ENCODE results near the gene TBX10. TPM values are rescaled to one million over a fixed set of nuclear protein-coding genes. Genes with fewer than 3 reads are reported as not detected.
"Not testable (repeated sequence)": the region's sequence is repeated elsewhere in the genome, so short reads cannot be mapped to it uniquely, and the experiment has no call there.

TBX10 gene
- total RNA-seq, 2 experiments from 2014 or later = not detected

DNA sequence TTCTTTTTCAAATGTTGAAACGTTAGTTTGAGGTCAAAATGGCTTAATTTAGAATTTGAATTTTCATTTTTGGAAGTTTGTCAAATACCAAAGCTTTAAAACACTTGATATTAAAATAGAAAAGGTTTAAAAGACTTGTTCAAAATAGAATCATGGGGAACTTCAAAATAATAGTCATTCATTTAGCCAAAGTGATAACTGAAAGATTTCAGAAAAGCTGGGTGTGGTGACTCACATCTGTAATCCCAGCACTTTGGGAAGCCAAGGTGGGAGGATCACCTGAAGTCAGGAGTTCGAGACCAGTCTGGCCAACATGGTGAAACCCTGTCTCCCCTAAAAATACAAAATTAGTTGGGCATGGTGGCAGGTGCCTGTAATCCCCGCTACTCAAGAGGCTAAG, 45.1 kb downstream of the TBX10 start:
- H3K27ac Mint-ChIP-seq = no peak overlapping the region
- peaks cover 13% of the 10 kb centered on the region for H3K27me3 Mint-ChIP-seq
- POLR2A ChIA-PET = no interaction called here
- no peak for DNase-seq
- peaks cover 5% of the 10 kb centered on the region for H3K4me1 Mint-ChIP-seq
- H3K4me3 Mint-ChIP-seq = no peak overlapping the region
- no peak for ATAC-seq (ENCODE audit: low read depth)
- no peaks in the 10 kb centered on the region for H3K9me3 Mint-ChIP-seq
- no peaks in the 10 kb centered on the region for H3K36me3 Mint-ChIP-seq

DNA sequence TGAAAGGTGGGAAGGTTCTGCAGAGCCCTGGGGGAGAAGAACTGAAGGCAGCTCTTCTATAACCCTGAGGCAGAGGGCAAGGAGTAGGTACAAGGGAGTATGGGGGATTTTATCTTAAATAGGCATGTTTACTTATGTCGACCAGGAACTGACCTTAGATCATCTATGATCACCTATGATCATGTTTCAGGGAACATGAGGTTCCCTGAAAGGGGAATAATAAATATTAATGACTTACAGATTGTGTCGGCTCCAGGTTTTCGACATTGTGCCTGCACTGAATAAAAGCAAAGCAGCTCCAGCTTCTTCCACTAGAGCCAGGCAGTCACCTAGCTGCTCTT, 46.0 kb downstream of the TBX10 start:
- H3K36me3 Mint-ChIP-seq = peaks cover 2% of the 10 kb centered on the region
- no peaks in the 10 kb centered on the region for H3K4me1 Mint-ChIP-seq
- no peak for ATAC-seq (ENCODE audit: low read depth)
- DNase-seq = no peak
- H3K27me3 Mint-ChIP-seq = peaks cover 10% of the 10 kb centered on the region
- H3K9me3 Mint-ChIP-seq = no peaks in the 10 kb centered on the region
- H3K4me3 Mint-ChIP-seq = no peak overlapping the region
- POLR2A ChIA-PET = no interaction called here
- H3K27ac Mint-ChIP-seq = no peak overlapping the region

DNA sequence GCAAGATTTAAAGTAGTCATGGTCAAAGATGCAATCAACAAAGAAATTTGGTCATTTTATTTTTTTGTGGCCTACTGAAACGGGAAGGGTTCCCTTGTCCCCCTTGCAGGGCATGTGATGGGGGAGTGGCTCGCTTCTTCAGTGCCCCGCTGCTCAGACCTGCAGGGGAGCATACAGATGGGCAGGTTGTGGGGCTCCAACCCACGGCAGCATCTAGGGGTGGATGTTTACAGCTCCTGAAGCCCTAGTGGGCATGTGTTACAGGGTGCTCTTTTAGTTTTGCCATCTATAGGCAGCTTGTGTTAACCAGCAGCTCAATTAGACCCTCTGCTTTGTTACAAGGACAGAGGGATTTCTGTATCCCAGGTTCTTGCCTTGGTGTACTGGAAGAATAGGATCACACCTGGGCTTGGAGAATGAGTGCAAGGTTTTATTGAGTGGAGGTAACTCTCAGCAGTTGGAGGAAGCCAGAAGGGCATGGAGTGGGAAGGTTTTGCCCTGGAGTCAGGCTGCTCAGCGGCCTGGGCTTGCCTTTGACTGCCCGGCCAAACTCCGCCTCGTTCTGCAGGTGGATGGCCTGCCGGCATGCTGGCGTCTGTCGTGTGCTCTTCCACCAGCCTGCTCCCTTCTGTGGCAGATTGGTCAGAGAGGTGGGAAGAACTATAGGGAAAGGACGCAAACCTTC, 46.5 kb downstream of the TBX10 start:
- H3K4me1 Mint-ChIP-seq = no peaks in the 10 kb centered on the region
- H3K36me3 Mint-ChIP-seq = peaks cover 3% of the 10 kb centered on the region

DNA sequence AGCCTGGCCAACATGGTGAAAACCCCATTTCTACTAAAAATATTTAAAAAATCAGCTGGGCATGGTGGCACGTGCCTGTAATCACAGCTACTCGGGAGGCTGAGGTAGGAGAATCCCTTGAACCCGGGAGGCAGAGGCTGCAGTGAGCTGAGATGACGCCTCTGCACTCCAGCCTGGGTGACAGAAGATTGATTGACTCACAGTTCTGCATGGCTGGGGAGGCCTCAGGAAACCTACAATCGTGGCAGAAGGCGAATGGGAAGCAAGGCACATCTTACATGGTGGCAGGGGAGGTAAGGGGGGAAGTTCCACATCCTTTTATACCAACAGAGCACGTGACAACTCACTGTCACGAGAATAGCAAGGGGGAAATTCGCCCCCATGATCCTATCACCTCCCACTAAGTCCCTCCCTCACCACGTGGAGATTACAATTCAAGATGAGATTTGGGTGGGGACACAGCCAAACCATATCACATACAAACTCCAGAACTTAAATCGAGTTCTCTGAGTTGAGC, 50.6 kb downstream of the TBX10 start:
- peaks cover 27% of the 10 kb centered on the region for H3K36me3 Mint-ChIP-seq
- H3K27me3 Mint-ChIP-seq; DNase-seq; ATAC-seq (ENCODE audit: low read depth); H3K9me3 Mint-ChIP-seq; H3K27ac Mint-ChIP-seq; POLR2A ChIA-PET; H3K4me3 Mint-ChIP-seq: not testable (repeated sequence)
- peaks cover 16% of the 10 kb centered on the region for H3K4me1 Mint-ChIP-seq

More for the DNA sequence above, 46.5 kb downstream of the TBX10 start:
- DNase-seq (no peak), ATAC-seq (ENCODE audit: low read depth) (no peak)
- Mint-ChIP-seq H3K9me3 (no peaks in the 10 kb centered on the region), H3K27ac (no peak overlapping the region), H3K27me3 (peaks cover 10% of the 10 kb centered on the region), H3K4me3 (no peak overlapping the region)
- POLR2A ChIA-PET = no interaction called here

DNA sequence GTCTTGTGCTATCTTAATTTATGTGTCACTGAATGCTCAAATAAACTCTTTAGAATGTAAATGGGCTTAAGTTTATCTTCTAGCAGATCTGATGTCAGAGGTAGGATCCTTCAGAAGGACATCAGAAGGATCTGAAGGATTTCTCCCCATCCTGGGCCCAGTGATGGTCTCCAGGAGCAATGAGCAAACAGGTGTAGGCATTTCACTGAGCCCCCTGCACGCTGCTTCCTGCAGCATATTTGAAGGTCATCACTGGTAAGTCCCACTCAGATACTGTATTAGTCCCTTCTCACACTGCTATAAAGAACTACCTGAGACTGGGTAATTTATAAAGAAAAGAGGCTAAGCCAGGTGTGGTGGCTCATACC, 51.4 kb downstream of the TBX10 start:
- Mint-ChIP-seq H3K36me3 (peaks cover 27% of the 10 kb centered on the region), H3K27me3 (peaks cover 2% of the 10 kb centered on the region), H3K4me1 (peaks cover 18% of the 10 kb centered on the region), H3K4me3 (no peak overlapping the region), H3K27ac (no peak overlapping the region), H3K9me3 (no peaks in the 10 kb centered on the region)
- POLR2A ChIA-PET = no interaction called here
- no peak for DNase-seq
- no peak for ATAC-seq (ENCODE audit: low read depth)

DNA sequence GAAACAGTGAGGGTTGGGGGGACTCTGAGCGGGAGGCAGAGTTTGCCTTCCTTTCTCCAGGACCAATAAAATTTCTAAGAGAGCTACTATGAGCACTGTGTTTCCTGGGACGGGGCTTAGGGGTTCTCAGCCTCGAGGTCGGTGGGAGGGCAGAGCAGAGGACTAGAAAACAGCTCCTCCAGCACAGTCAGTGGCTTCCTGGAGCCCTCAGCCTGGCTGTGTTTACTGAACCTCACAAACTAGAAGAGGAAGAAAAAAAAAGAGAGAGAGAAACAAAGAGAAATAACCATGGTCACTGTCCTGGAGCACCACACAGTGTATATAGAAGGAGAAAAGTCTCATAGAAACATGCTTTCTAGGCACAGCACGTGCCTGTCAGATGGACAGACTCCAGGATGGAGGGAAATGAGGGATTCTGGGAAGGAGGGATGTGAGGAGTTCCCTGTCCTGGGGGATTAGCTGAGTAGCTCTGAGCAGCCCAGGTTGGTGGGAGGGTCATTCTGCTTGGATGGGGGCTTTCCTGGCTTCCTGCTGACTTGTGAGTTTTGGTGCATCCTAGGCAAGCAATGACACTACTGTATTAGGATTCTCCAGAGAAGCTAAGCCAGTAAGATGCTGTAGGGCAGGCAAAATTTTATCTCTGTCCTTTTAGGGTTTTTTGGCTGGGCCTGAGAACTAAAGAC, 52.9 kb downstream of the TBX10 start:
- peaks cover 6% of the 10 kb centered on the region for H3K27me3 Mint-ChIP-seq
- peak overlapping the region; percentile 42 for H3K27ac Mint-ChIP-seq
- no peak for DNase-seq
- peaks cover 27% of the 10 kb centered on the region for H3K36me3 Mint-ChIP-seq
- H3K9me3 Mint-ChIP-seq = no peaks in the 10 kb centered on the region
- H3K4me3 Mint-ChIP-seq = no peak overlapping the region
- ATAC-seq (ENCODE audit: low read depth) = no peak
- POLR2A ChIA-PET = no interaction called here
- peaks cover 27% of the 10 kb centered on the region for H3K4me1 Mint-ChIP-seq

DNA sequence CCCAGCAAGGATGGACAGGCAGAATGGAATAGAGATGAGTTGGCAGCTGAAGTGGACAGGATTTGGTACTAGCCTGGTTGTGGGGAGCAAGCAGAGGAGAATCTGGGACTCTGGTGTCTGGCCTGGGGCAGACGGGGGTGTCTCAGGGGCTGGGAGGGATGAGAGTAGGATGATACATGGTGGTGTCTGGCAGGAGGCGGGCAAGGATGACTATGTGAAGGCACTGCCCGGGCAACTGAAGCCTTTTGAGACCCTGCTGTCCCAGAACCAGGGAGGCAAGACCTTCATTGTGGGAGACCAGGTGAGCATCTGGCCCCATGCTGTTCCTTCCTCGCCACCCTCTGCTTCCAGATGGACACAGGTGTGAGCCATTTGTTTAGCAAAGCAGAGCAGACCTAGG, 53.7 kb downstream of the TBX10 start:
- ATAC-seq (ENCODE audit: low read depth) (no peak), DNase-seq (no peak)
- POLR2A ChIA-PET = no interaction called here
- Mint-ChIP-seq H3K27ac (peak overlapping the region; percentile 10), H3K4me1 (peaks cover 27% of the 10 kb centered on the region), H3K27me3 (peaks cover 14% of the 10 kb centered on the region), H3K9me3 (no peaks in the 10 kb centered on the region), H3K36me3 (peaks cover 27% of the 10 kb centered on the region), H3K4me3 (no peak overlapping the region)

DNA sequence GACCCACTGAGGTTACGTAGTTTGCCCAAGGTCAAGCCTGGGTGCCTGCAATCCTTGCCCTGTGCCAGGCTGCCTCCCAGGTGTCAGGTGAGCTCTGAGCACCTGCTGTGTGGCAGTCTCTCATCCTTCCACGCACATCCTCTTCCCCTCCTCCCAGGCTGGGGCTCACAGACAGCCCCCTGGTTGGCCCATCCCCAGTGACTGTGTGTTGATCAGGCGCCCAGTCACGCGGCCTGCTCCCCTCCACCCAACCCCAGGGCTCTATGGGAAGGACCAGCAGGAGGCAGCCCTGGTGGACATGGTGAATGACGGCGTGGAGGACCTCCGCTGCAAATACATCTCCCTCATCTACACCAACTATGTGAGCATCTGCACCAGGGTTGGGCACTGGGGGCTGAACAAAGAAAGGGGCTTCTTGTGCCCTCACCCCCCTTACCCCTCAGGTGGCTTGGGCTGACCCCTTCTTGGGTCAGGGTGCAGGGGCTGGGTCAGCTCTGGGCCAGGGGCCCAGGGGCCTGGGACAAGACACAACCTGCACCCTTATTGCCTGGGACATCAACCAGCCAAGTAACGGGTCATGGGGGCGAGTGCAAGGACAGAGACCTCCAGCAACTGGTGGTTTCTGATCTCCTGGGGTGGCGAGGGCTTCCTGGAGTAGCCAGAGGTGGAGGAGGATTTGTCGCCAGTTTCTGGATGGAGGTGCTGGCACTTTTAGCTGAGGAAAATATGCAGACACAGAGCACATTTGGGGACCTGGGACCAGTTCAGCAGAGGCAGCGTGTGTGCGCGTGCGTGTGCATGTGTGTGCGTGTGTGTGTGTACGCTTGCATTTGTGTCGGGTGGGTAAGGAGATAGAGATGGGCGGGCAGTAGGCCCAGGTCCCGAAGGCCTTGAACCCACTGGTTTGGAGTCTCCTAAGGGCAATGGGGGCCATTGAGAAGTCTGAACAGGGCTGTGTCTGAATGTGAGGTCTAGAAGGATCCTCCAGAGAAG, 54.4 kb downstream of the TBX10 start:
- peak overlapping the region; percentile 69 for H3K4me3 Mint-ChIP-seq
- POLR2A ChIA-PET = no interaction called here
- ATAC-seq (ENCODE audit: low read depth) (no peak), DNase-seq (no peak)
- H3K27me3 Mint-ChIP-seq = peaks cover 21% of the 10 kb centered on the region
- H3K36me3 Mint-ChIP-seq = peaks cover 27% of the 10 kb centered on the region
- no peaks in the 10 kb centered on the region for H3K9me3 Mint-ChIP-seq
- peaks cover 30% of the 10 kb centered on the region for H3K4me1 Mint-ChIP-seq
- H3K27ac Mint-ChIP-seq = peak overlapping the region; percentile 72

DNA sequence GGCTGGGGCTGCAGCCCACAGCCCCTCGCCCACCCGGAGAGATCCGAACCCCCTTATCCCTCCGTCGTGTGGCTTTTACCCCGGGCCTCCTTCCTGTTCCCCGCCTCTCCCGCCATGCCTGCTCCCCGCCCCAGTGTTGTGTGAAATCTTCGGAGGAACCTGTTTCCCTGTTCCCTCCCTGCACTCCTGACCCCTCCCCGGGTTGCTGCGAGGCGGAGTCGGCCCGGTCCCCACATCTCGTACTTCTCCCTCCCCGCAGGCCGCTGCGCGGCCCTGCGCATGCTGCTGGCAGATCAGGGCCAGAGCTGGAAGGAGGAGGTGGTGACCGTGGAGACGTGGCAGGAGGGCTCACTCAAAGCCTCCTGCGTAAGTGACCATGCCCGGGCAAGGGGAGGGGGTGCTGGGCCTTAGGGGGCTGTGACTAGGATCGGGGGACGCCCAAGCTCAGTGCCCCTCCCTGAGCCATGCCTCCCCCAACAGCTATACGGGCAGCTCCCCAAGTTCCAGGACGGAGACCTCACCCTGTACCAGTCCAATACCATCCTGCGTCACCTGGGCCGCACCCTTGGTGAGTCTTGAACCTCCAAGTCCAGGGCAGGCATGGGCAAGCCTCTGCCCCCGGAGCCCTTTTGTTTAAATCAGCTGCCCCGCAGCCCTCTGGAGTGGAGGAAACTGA, 55.2 kb downstream of the TBX10 start:
- Mint-ChIP-seq H3K9me3 (no peaks in the 10 kb centered on the region), H3K4me3 (peak overlapping the region; percentile 69), H3K36me3 (peaks cover 27% of the 10 kb centered on the region), H3K27me3 (peaks cover 29% of the 10 kb centered on the region), H3K27ac (peak overlapping the region; percentile 72), H3K4me1 (peaks cover 36% of the 10 kb centered on the region)
- ATAC-seq (ENCODE audit: low read depth) = peak; percentile 30
- DNase-seq = peak; percentile 58
- POLR2A ChIA-PET = no interaction called here

DNA sequence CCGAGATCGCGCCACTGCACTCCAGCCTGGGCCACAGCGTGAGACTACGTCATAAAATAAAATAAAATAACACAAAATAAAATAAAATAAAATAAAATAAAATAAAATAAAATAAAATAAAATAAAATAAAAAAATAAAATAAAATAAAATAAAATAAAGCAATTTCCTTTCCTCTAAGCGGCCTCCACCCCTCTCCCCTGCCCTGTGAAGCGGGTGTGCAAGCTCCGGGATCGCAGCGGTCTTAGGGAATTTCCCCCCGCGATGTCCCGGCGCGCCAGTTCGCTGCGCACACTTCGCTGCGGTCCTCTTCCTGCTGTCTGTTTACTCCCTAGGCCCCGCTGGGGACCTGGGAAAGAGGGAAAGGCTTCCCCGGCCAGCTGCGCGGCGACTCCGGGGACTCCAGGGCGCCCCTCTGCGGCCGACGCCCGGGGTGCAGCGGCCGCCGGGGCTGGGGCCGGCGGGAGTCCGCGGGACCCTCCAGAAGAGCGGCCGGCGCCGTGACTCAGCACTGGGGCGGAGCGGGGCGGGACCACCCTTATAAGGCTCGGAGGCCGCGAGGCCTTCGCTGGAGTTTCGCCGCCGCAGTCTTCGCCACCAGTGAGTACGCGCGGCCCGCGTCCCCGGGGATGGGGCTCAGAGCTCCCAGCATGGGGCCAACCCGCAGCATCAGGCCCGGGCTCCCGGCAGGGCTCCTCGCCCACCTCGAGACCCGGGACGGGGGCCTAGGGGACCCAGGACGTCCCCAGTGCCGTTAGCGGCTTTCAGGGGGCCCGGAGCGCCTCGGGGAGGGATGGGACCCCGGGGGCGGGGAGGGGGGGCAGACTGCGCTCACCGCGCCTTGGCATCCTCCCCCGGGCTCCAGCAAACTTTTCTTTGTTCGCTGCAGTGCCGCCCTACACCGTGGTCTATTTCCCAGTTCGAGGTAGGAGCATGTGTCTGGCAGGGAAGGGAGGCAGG, 56.0 kb downstream of the TBX10 start, which contains the start of gene GSTP1:
GSTP1 (plus strand) TSS at position 566 of the 958 bp plus-strand sequence; CDS start at position 598, 32 bp downstream.
- H3K4me3 Mint-ChIP-seq = peak within 1 kb of the TSS; percentile 95
- H3K4me1 Mint-ChIP-seq = peaks cover 39% of the 10 kb centered on the region
- H3K27me3 Mint-ChIP-seq = peaks cover 33% of the 10 kb centered on the region
- no peaks in the 10 kb centered on the region for H3K9me3 Mint-ChIP-seq
- peak; percentile 91 for ATAC-seq (ENCODE audit: low read depth)
- DNase-seq = peak; percentile 86
- peaks cover 26% of the 10 kb centered on the region for H3K36me3 Mint-ChIP-seq
- POLR2A ChIA-PET = interaction anchor here (0.5 to 1.9 kb wide), 2 partner anchors 31 to 750 kb away, joined by 7 to 8 read pairs; no protein-coding TSS in a partner anchor
- peak within 1 kb of the TSS; percentile 81 for H3K27ac Mint-ChIP-seq

DNA sequence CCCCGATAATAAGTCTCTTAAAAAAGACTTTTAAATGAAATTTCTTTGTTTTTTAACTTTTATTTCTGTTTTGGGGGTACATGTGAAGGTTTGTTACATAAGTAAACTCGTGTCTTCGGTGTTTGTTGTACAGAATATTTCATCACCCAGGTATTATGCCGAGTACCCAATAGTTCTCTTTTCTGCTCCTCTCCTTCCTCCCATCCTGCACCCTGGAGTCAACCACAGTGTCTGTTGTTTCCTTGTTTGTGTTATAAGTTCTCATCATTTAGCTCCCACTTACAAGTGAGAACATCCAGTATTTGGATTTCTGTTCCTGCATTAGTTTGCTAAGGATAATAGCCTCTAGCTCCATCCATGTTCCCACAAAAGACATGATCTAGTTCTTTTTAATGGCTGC, 57.6 kb downstream of the TBX10 start:
- ATAC-seq (ENCODE audit: low read depth) (no peak), DNase-seq (no peak)
- no peaks in the 10 kb centered on the region for H3K9me3 Mint-ChIP-seq
- H3K4me3 Mint-ChIP-seq = peak overlapping the region; percentile 77
- peaks cover 19% of the 10 kb centered on the region for H3K36me3 Mint-ChIP-seq
- no peak overlapping the region for H3K27ac Mint-ChIP-seq
- peaks cover 35% of the 10 kb centered on the region for H3K27me3 Mint-ChIP-seq
- peaks cover 39% of the 10 kb centered on the region for H3K4me1 Mint-ChIP-seq
- POLR2A ChIA-PET = interaction anchor here (1.9 kb wide), 1 partner anchor 32 kb away, joined by 8 read pairs; no protein-coding TSS in a partner anchor

DNA sequence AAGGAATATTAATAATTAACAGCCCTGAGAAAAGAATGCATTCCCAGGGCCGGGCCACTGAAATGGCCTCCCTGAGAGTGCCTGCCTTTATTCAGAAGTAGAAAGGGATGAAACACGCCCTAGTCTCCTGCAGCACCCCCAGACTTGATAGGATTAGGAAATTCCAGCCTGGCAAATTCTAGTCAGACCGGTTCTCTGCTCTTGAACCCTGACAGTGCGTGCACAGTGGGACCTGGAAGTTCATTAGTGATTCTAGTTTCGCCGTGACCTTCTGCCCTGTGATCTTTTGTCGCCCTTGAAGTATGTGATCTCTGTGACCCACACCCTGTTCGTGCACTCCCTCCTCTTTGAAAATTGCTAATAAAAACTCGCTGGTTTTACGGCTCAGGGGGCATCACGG, 58.1 kb downstream of the TBX10 start:
- no peak for DNase-seq
- H3K36me3 Mint-ChIP-seq = peaks cover 13% of the 10 kb centered on the region
- no peak for ATAC-seq (ENCODE audit: low read depth)
- no peak overlapping the region for H3K27ac Mint-ChIP-seq
- no peak overlapping the region for H3K4me3 Mint-ChIP-seq
- peaks cover 36% of the 10 kb centered on the region for H3K4me1 Mint-ChIP-seq
- H3K27me3 Mint-ChIP-seq = peaks cover 35% of the 10 kb centered on the region
- H3K9me3 Mint-ChIP-seq = no peaks in the 10 kb centered on the region
- POLR2A ChIA-PET = no interaction called here
